GM12875 (cell line): Measurements from ENCODE around the gene ZBTB7C.

Experiments used
- H3K4me3 ChIP-seq: one replicate; pipeline ENCODE4 v1.5.1; 2011; ENCODE audit warnings: low read depth, low read length, control low read depth
- TF ChIP-seq, protein P1 (sequence below): IDR thresholded peaks from 2 replicates; pipeline ENCODE4 v1.5.1; 2011; ENCODE audit warnings: low read depth, mild to moderate bottlenecking, control low read depth, inconsistent platforms, low read length, moderate library complexity, borderline replicate concordance; ENCODE audit not compliant: insufficient read depth

The ZBTB7C gene

DNA sequence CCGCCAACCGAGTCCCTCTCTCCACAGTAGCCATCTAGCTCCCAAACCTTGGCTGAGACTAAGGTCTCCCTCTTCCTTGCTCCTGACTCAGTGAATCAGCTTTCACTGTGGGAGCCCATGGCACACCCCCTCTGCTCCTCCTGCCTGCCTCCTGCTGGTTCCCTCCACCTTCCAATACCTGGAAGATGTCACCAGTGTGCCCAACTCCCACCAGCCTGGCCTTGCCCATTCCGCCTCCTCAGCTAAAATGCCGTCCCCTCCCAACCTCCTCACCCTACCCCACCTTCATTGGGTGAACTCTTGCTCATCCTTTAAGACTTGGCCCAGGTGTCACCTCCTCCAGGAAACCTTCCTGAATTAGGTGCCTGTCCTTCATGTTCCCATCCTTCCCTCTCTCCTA, 348.8 kb downstream of the ZBTB7C start:
- TF ChIP-seq, protein P1, sequence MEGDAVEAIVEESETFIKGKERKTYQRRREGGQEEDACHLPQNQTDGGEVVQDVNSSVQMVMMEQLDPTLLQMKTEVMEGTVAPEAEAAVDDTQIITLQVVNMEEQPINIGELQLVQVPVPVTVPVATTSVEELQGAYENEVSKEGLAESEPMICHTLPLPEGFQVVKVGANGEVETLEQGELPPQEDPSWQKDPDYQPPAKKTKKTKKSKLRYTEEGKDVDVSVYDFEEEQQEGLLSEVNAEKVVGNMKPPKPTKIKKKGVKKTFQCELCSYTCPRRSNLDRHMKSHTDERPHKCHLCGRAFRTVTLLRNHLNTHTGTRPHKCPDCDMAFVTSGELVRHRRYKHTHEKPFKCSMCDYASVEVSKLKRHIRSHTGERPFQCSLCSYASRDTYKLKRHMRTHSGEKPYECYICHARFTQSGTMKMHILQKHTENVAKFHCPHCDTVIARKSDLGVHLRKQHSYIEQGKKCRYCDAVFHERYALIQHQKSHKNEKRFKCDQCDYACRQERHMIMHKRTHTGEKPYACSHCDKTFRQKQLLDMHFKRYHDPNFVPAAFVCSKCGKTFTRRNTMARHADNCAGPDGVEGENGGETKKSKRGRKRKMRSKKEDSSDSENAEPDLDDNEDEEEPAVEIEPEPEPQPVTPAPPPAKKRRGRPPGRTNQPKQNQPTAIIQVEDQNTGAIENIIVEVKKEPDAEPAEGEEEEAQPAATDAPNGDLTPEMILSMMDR, result no peak
- no peak overlapping the region for H3K4me3 ChIP-seq

DNA sequence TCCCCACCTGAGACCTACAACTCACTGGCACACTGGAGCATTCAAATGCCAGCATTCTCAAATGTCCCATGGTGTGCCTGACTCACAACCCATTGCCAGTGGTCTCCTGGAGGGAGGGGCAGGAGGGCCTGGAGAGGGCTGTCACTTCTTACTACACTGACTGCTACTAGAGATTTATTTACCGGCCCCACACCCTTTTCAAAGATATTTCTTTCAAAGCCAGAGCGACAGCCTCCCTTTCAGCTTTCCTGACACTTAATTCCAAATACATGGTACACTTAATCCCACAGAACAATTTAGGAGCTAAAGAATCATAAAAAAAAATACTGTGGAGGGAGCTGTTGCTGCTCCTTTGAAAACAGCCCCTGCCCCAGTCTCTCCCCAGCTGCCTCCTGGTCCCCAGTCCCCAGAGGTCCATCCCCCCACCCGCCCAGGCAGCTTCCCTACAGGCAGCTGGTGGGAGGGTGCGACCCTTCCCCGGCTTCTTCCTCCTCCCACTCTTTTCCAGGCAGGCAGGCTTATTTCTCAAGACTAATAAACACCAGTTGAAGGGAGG, 349.6 kb downstream of the ZBTB7C start:
- H3K4me3 ChIP-seq, result no peak overlapping the region
- TF ChIP-seq, protein P1, result no peak

DNA sequence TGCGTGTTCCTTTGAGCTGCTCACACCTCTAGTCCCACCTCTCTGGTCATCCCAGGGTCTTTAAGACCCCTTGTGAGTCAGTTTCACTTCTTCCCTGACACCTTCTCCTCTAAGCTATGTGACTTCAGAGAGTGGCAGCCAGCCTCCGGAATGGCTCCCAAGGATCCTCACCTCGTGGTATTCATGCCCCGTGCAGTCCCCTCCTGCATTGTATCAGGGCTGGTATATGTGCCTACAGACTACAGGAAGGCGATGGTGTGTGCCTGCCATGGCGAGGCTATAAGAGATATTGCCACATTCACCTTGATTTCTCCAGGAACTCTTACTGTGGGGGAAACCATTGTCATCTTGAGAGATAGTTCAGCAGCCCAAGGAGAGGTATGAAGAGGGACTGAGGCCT, 350.7 kb downstream of the ZBTB7C start:
- TF ChIP-seq, protein P1, result no peak
- H3K4me3 ChIP-seq, result no peak overlapping the region

DNA sequence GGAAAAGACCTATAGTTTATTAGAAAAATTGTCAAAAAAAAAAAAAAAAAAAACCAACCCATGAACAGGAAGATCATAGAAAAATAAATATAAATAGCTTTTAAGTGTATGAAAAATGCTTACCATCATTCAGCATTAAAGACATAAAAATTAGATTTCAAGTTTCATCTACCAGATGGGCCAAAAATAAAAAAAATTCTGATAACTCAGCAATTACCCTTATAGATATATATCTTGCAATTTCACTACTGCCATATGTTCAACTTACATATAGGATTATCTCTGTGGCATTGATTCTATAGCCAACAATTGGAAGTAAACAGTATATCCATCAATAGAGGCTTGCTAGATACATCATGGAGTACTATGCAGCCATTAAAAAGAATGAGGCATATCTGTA, 352.2 kb downstream of the ZBTB7C start:
- no peak overlapping the region for H3K4me3 ChIP-seq
- TF ChIP-seq, protein P1, result no peak

DNA sequence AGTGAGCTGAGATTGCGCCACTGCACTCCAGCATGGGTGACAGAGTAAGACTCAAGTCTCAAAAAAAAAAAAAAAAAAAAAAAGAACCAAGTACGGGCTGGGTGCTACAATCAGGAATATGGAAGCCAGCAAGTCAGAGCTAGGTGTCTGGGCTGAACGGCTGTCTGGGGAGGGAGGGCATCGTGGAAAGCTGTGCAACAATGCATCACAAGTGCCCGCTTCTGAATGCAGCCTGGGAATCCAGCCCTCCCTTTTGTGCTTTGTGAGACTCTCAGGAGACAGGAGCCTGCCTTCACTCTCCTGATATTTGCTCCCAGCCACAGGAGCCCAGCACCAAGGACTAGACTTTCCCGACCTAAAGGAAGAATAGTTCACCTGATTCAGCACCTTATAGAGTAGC, 353.8 kb downstream of the ZBTB7C start:
- no peak overlapping the region for H3K4me3 ChIP-seq
- TF ChIP-seq, protein P1, result no peak

DNA sequence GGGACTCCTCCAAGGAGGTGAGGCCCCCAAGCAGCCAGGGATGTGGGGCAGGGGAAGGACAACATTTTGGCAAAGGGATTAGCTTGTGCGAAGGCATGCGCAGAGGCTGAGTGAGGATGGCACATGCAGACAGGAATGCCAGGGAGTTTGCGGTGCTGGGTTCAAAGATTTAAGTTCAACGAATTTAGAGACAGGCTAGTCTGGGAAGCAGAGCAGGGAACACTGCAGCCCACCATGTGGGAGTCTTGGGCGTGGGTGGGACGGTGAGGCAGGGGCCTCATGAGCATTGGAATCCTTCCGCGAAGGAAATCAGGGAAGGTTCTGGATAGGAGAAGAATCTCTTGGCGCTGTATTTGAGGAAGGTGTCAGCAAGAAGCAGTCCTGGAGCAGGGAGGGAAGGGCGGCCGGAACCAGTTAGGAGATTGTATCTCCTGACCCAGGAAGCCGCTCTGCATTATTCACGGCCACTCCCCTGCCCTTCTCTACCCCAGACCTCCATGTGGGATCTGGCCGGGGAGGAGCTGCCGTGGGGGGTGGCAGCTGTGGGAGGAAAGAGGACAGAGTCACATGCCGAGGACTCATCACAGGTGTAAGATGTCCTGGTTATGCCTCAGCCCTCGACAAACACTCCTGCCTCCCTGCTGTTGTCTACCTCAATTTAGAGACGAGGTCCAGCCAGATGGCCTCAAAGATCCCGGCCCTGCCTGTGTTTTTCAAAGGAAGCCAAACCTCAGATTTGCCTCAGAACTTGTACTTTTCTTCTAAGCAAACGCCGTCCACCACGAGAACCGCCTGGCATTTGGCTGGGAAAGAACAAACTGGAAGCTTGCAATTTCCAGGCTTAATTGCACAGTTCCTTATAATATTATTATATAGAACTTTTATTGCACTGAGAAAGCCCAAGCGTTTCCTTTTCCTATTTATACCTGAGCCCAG, 355.0 kb downstream of the ZBTB7C start:
- H3K4me3 ChIP-seq, result no peak overlapping the region
- TF ChIP-seq, protein P1, result no peak

DNA sequence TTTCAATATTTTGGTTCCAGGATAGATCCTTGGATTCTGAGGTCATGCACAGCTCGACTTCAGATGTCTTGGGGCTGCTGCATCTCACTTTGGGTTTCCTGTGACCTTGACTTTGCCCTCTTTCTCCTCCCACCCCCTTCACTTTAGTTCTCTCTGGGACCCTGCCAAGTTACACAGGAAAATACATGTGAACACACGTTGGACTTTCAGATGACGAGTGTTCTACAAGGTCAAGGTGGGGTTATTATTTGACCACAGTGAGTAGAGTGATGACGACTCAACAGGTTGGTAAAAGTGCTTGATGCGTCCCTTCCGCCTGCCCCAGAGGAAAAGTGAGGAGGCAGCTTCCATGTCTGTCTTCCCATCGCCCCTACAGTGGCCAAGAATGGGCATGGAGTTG, 356.3 kb downstream of the ZBTB7C start:
- TF ChIP-seq, protein P1, result no peak
- no peak overlapping the region for H3K4me3 ChIP-seq
